ENCODE results near the gene AKAP6.

The AKAP6 gene

DNA sequence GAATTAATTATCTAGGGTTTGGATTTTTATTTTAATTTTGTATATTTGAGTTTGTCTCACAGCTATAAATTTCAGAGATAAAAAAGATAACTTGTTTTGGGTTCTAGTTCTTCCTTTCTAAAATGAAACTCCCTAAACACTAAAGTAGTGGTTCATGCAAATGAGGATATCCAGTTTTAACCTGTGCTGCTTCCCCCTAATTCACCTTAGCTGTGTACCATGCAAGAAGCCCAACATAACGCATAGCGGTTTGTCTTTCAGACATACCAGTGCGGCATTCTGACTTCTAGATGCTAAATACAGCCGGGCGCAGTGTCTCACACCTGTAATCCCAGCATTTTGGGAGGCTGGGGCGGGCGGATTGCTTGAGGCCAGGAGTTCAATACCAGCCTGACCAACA lies 320.9 kb downstream of the AKAP6 start:
- H3K36me3 ChIP-seq (ENCODE audit: control insufficient read depth, low read depth, low read length) = no peaks in the 10 kb centered on the region
- no peaks in the 10 kb centered on the region for H3K4me1 ChIP-seq (ENCODE audit: control insufficient read depth, low read depth, low read length)
- H3K27me3 ChIP-seq (ENCODE audit: control insufficient read depth, insufficient read depth, low read length) = no peaks in the 10 kb centered on the region
- no peaks in the 10 kb centered on the region for H3K9me3 ChIP-seq (ENCODE audit: control insufficient read depth, low read depth, low read length)
- no peak overlapping the region for H3K9ac ChIP-seq (ENCODE audit: low read length)
- no peak overlapping the region for H3K27ac ChIP-seq (ENCODE audit: low read length)
- no peak overlapping the region for H3K4me3 ChIP-seq (ENCODE audit: low read length)

GRCh38 chr14:32650665-32651064 lies 321.6 kb downstream of the AKAP6 start:
- H3K27me3 ChIP-seq (ENCODE audit: control insufficient read depth, insufficient read depth, low read length) = no peaks in the 10 kb centered on the region
- H3K4me1 ChIP-seq (ENCODE audit: control insufficient read depth, low read depth, low read length) = no peaks in the 10 kb centered on the region
- no peaks in the 10 kb centered on the region for H3K36me3 ChIP-seq (ENCODE audit: control insufficient read depth, low read depth, low read length)
- no peak overlapping the region for H3K27ac ChIP-seq (ENCODE audit: low read length)
- no peak overlapping the region for H3K9ac ChIP-seq (ENCODE audit: low read length)
- H3K4me3 ChIP-seq (ENCODE audit: low read length) = no peak overlapping the region
- no peaks in the 10 kb centered on the region for H3K9me3 ChIP-seq (ENCODE audit: control insufficient read depth, low read depth, low read length)

- no peaks in the 10 kb centered on the region for H3K27me3 ChIP-seq (ENCODE audit: control insufficient read depth, insufficient read depth, low read length)
- H3K9me3 ChIP-seq (ENCODE audit: control insufficient read depth, low read depth, low read length) = no peaks in the 10 kb centered on the region
- no peaks in the 10 kb centered on the region for H3K36me3 ChIP-seq (ENCODE audit: control insufficient read depth, low read depth, low read length)
- H3K9ac ChIP-seq (ENCODE audit: low read length) = no peak overlapping the region
- no peak overlapping the region for H3K4me3 ChIP-seq (ENCODE audit: low read length)
- no peak overlapping the region for H3K27ac ChIP-seq (ENCODE audit: low read length)
- no peaks in the 10 kb centered on the region for H3K4me1 ChIP-seq (ENCODE audit: control insufficient read depth, low read depth, low read length)
These were observed 325.0 kb downstream of the AKAP6 start for GRCh38 chr14:32654106-32654505.

DNA sequence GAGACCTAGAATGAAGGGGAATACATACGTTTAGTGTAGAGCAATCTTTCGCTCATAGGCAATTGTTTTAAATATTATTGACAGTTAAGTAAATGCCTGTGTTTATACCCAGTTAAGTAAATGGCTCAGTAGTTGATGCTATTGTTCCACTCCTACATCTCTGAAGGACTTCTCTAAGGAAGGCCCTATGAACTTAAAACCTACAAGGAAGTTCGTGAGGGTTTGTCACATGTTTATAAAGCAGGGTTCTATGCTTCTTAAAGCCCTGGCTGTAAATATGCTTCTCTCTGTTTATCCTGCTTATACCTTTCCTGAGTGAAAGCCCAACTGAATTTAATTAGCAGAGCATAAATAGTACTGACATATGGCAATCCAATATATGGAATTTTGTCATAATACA lies 327.5 kb downstream of the AKAP6 start:
- H3K36me3 ChIP-seq (ENCODE audit: control insufficient read depth, low read depth, low read length) = no peaks in the 10 kb centered on the region
- no peaks in the 10 kb centered on the region for H3K9me3 ChIP-seq (ENCODE audit: control insufficient read depth, low read depth, low read length)
- no peaks in the 10 kb centered on the region for H3K27me3 ChIP-seq (ENCODE audit: control insufficient read depth, insufficient read depth, low read length)
- no peak overlapping the region for H3K9ac ChIP-seq (ENCODE audit: low read length)
- no peaks in the 10 kb centered on the region for H3K4me1 ChIP-seq (ENCODE audit: control insufficient read depth, low read depth, low read length)
- no peak overlapping the region for H3K27ac ChIP-seq (ENCODE audit: low read length)
- H3K4me3 ChIP-seq (ENCODE audit: low read length) = no peak overlapping the region

DNA sequence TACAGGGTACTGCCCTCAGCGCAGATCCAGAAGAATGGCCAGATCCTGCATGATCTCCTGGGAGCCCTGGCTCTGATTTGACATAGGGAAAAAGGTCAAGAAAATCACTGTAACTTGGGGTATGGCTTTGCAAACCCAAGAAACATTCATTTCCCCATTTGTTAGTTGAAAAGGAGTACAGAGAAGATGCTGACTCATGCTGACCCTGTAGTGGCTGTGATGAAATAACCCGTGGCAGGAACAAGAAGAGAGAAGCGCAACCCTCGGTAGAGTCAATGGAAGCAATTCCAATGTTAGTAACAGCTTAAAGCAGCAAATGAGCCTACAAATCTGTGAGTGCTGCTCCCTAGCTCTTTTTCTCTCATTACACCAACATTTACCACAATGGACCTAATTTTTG lies 328.0 kb downstream of the AKAP6 start:
- Histone ChIP-seq H3K27me3 (ENCODE audit: control insufficient read depth, insufficient read depth, low read length) (no peaks in the 10 kb centered on the region), H3K36me3 (ENCODE audit: control insufficient read depth, low read depth, low read length) (no peaks in the 10 kb centered on the region), H3K4me1 (ENCODE audit: control insufficient read depth, low read depth, low read length) (no peaks in the 10 kb centered on the region), H3K9ac (ENCODE audit: low read length) (no peak overlapping the region), H3K9me3 (ENCODE audit: control insufficient read depth, low read depth, low read length) (no peaks in the 10 kb centered on the region), H3K27ac (ENCODE audit: low read length) (no peak overlapping the region), H3K4me3 (ENCODE audit: low read length) (no peak overlapping the region)

GRCh38 chr14:32661216-32661615 lies 332.1 kb downstream of the AKAP6 start:
- Histone ChIP-seq H3K27me3 (ENCODE audit: control insufficient read depth, insufficient read depth, low read length) (no peaks in the 10 kb centered on the region), H3K9me3 (ENCODE audit: control insufficient read depth, low read depth, low read length) (no peaks in the 10 kb centered on the region), H3K27ac (ENCODE audit: low read length) (no peak overlapping the region)

GRCh38 chr14:32662211-32662610 lies 333.1 kb downstream of the AKAP6 start:
- Histone ChIP-seq H3K9ac (ENCODE audit: low read length) (no peak overlapping the region), H3K4me3 (ENCODE audit: low read length) (no peak overlapping the region), H3K9me3 (ENCODE audit: control insufficient read depth, low read depth, low read length) (no peaks in the 10 kb centered on the region), H3K27ac (ENCODE audit: low read length) (no peak overlapping the region), H3K4me1 (ENCODE audit: control insufficient read depth, low read depth, low read length) (no peaks in the 10 kb centered on the region), H3K27me3 (ENCODE audit: control insufficient read depth, insufficient read depth, low read length) (no peaks in the 10 kb centered on the region), H3K36me3 (ENCODE audit: control insufficient read depth, low read depth, low read length) (no peaks in the 10 kb centered on the region)

More at GRCh38 chr14:32661216-32661615, 332.1 kb downstream of the AKAP6 start:
- Histone ChIP-seq H3K9ac (ENCODE audit: low read length) (no peak overlapping the region), H3K4me1 (ENCODE audit: control insufficient read depth, low read depth, low read length) (no peaks in the 10 kb centered on the region), H3K36me3 (ENCODE audit: control insufficient read depth, low read depth, low read length) (no peaks in the 10 kb centered on the region), H3K4me3 (ENCODE audit: low read length) (no peak overlapping the region)

- Histone ChIP-seq H3K4me1 (ENCODE audit: control insufficient read depth, low read depth, low read length) (no peaks in the 10 kb centered on the region), H3K9ac (ENCODE audit: low read length) (no peak overlapping the region), H3K27ac (ENCODE audit: low read length) (no peak overlapping the region), H3K27me3 (ENCODE audit: control insufficient read depth, insufficient read depth, low read length) (no peaks in the 10 kb centered on the region), H3K4me3 (ENCODE audit: low read length) (no peak overlapping the region), H3K9me3 (ENCODE audit: control insufficient read depth, low read depth, low read length) (no peaks in the 10 kb centered on the region), H3K36me3 (ENCODE audit: control insufficient read depth, low read depth, low read length) (no peaks in the 10 kb centered on the region)
These were observed 337.2 kb downstream of the AKAP6 start for GRCh38 chr14:32666308-32666707.

- Histone ChIP-seq H3K9me3 (ENCODE audit: control insufficient read depth, low read depth, low read length) (no peaks in the 10 kb centered on the region), H3K4me1 (ENCODE audit: control insufficient read depth, low read depth, low read length) (no peaks in the 10 kb centered on the region), H3K4me3 (ENCODE audit: low read length) (no peak overlapping the region), H3K27me3 (ENCODE audit: control insufficient read depth, insufficient read depth, low read length) (no peaks in the 10 kb centered on the region), H3K36me3 (ENCODE audit: control insufficient read depth, low read depth, low read length) (no peaks in the 10 kb centered on the region), H3K9ac (ENCODE audit: low read length) (no peak overlapping the region), H3K27ac (ENCODE audit: low read length) (no peak overlapping the region)
These were observed 338.2 kb downstream of the AKAP6 start for GRCh38 chr14:32667287-32667686.

DNA sequence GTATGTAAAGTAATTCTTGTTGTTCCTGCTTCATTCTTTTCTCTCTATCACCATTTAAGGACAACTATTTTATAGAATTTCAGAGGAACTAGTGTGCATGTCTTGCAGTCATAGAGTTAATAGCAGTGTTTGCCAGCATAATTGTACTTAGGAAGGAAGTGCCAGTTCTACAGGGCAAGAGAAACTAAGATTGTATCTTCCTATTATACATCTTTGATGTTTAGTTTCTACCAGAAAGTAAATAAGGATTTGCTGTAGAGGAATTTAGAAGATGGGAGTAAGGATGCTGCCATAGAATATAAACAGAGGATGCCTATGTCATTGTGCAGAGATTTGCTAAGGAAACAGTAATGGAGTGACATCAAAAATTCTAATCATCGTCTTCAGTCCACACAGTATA lies 338.7 kb downstream of the AKAP6 start:
- no peaks in the 10 kb centered on the region for H3K27me3 ChIP-seq (ENCODE audit: control insufficient read depth, insufficient read depth, low read length)
- H3K9me3 ChIP-seq (ENCODE audit: control insufficient read depth, low read depth, low read length) = no peaks in the 10 kb centered on the region
- H3K4me3 ChIP-seq (ENCODE audit: low read length) = no peak overlapping the region

GRCh38 chr14:32669391-32669790 lies 340.3 kb downstream of the AKAP6 start:
- Histone ChIP-seq H3K27me3 (ENCODE audit: control insufficient read depth, insufficient read depth, low read length) (no peaks in the 10 kb centered on the region), H3K4me1 (ENCODE audit: control insufficient read depth, low read depth, low read length) (no peaks in the 10 kb centered on the region), H3K4me3 (ENCODE audit: low read length) (no peak overlapping the region), H3K9me3 (ENCODE audit: control insufficient read depth, low read depth, low read length) (no peaks in the 10 kb centered on the region), H3K36me3 (ENCODE audit: control insufficient read depth, low read depth, low read length) (no peaks in the 10 kb centered on the region), H3K9ac (ENCODE audit: low read length) (no peak overlapping the region), H3K27ac (ENCODE audit: low read length) (no peak overlapping the region)

More for the DNA sequence above, 338.7 kb downstream of the AKAP6 start:
- Histone ChIP-seq H3K9ac (ENCODE audit: low read length) (no peak overlapping the region), H3K36me3 (ENCODE audit: control insufficient read depth, low read depth, low read length) (no peaks in the 10 kb centered on the region), H3K27ac (ENCODE audit: low read length) (no peak overlapping the region), H3K4me1 (ENCODE audit: control insufficient read depth, low read depth, low read length) (no peaks in the 10 kb centered on the region)

DNA sequence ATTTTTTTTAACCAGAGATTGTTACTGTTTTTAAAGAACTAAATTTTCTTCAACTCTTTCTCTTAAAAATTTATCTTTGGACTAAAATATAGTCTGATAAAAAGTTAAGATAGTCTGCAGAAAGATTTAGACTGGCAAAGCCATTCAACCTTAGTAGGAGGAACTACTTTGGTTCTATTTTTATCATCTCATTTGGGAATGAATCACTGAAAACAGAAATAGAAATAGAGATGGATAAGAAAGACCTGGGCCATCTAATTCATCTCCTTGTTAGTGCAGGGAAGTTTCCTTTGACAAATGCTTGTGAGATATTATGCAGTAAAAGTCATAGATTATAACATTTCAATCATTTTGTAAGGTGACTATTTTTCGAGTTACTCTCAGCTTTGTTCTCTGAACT lies 346.3 kb downstream of the AKAP6 start:
- Histone ChIP-seq H3K4me3 (ENCODE audit: low read length) (no peak overlapping the region), H3K27ac (ENCODE audit: low read length) (no peak overlapping the region), H3K9ac (ENCODE audit: low read length) (no peak overlapping the region), H3K27me3 (ENCODE audit: control insufficient read depth, insufficient read depth, low read length) (no peaks in the 10 kb centered on the region), H3K4me1 (ENCODE audit: control insufficient read depth, low read depth, low read length) (peaks cover 5% of the 10 kb centered on the region), H3K36me3 (ENCODE audit: control insufficient read depth, low read depth, low read length) (no peaks in the 10 kb centered on the region), H3K9me3 (ENCODE audit: control insufficient read depth, low read depth, low read length) (no peaks in the 10 kb centered on the region)

Measured in iPS-18a (cell line).